Fibroblast of the aortic adventitia (primary cell): ENCODE measurements around the gene RELL2. TPM values are rescaled to one million over a fixed set of nuclear protein-coding genes. Genes with fewer than 3 reads are reported as not detected.

Source experiments
- DNase-seq: peaks from one replicate; pipeline ENCODE4 v3.0.0-alpha.2; 2010; ENCODE audit warnings: low read depth
- H3K4me3 ChIP-seq: 2 replicates; pipeline ENCODE4 v1.5.1; 2011; ENCODE audit warnings: low read depth, mild to moderate bottlenecking, control low read depth, low read length, moderate library complexity
- CTCF ChIP-seq: IDR thresholded peaks from 2 replicates; pipeline ENCODE4 v1.5.1; 2011; ENCODE audit warnings: mild to moderate bottlenecking, low read length, control low read depth, inconsistent platforms; ENCODE audit not compliant: insufficient read depth
- small RNA-seq: library from RNA; depleted of rRNA; stranded (forward); fragments of <200 nt; gene quantifications from one replicate; pipeline ENCODE3, GENCODE V24; 2012
- total RNA-seq: library from RNA; depleted of rRNA; stranded (reverse); fragments of >200 nt; gene quantifications from 2 replicates; pipeline ENCODE4 v1.2.3, GENCODE V29; 2012; ENCODE audit warnings: low replicate concordance

RELL2 gene
- total RNA-seq, 1 donor: 2.6 TPM

- no peak for DNase-seq
- H3K4me3 ChIP-seq: peak overlapping the region; percentile 64
- TF ChIP-seq CTCF: no peak
These were observed 44.5 kb downstream of the RELL2 start for GRCh38 chr5:141681295-141681694.

- TF ChIP-seq CTCF: no peak
- H3K4me3 ChIP-seq: peak within 1 kb of the TSS; percentile 64
- DNase-seq: peak; percentile 80
These were observed 45.2 kb downstream of the RELL2 start, which contains the start of gene ARAP3 for GRCh38 chr5:141681695-141682641. Gene ARAP3 (minus strand): TSS chr5:141682230. CDS start chr5:141680486, 1,744 bp downstream.

GRCh38 chr5:141683596-141684141 is 46.9 kb downstream of the RELL2 start:
- H3K4me3 ChIP-seq: no peak overlapping the region
- DNase-seq: no peak
- TF ChIP-seq CTCF: no peak

GRCh38 chr5:141685591-141685990 is 48.8 kb downstream of the RELL2 start:
- no peak for DNase-seq
- H3K4me3 ChIP-seq: no peak overlapping the region
- no peak for TF ChIP-seq CTCF

GRCh38 chr5:141686648-141687416 is 50.0 kb downstream of the RELL2 start:
- DNase-seq: no peak
- TF ChIP-seq CTCF: no peak
- H3K4me3 ChIP-seq: no peak overlapping the region

Small RNA genes within 50 kb of the gene (small RNA-seq; reads per million reads assigned to genes)
- not detected for gene RPS27AP10

Other genes with a start within 250 kb of the RELL2 start
- gene PCDHGB4, start 249.3 kb upstream of the RELL2 start, total RNA-seq: 9.0 and 17.4 TPM in 2 replicates
- gene PCDHGA8, start 244.4 kb upstream of the RELL2 start, total RNA-seq: 2.5 and 3.8 TPM in 2 replicates
- gene PCDHGB5, start 239.1 kb upstream of the RELL2 start, total RNA-seq: 8.5 and 19.9 TPM in 2 replicates
- 4.1 and 7.3 TPM in 2 replicates for gene PCDHGA9, start 234.2 kb upstream of the RELL2 start, total RNA-seq
- gene PCDHGB6, start 229.0 kb upstream of the RELL2 start, total RNA-seq: 3.8 and 5.8 TPM in 2 replicates
- 10.6 and 22.2 TPM in 2 replicates for gene PCDHGA10, start 224.0 kb upstream of the RELL2 start, total RNA-seq
- gene PCDHGB7, start 219.3 kb upstream of the RELL2 start, total RNA-seq: 16.7 and 22.1 TPM in 2 replicates
- gene PCDHGA11, start 215.9 kb upstream of the RELL2 start, total RNA-seq: 7.6 and 17.8 TPM in 2 replicates
- 39.7 and 50.5 TPM in 2 replicates for gene PCDHGA12, start 206.5 kb upstream of the RELL2 start, total RNA-seq
- 53.7 and 97.7 TPM in 2 replicates for gene PCDHGC3, start 161.0 kb upstream of the RELL2 start, total RNA-seq
- 2.5 and 5.2 TPM in 2 replicates for gene PCDHGC4, start 152.0 kb upstream of the RELL2 start, total RNA-seq
- gene PCDHGC5, start 147.9 kb upstream of the RELL2 start, total RNA-seq: 7.0 and 10.5 TPM in 2 replicates
- 16.3 and 22.1 TPM in 2 replicates for gene DIAPH1, start 18.0 kb upstream of the RELL2 start, total RNA-seq
- gene HDAC3, start 148 bp upstream of the RELL2 start, total RNA-seq: 48.4 and 51.4 TPM in 2 replicates
- gene FCHSD1, start 14.4 kb downstream of the RELL2 start, total RNA-seq: 19.9 and 39.8 TPM in 2 replicates
- 2.6 and 6.2 TPM in 2 replicates for gene ARAP3, start 45.2 kb downstream of the RELL2 start, total RNA-seq
- 0.90 and 3.2 TPM in 2 replicates for gene PCDH1, start 241.4 kb downstream of the RELL2 start, total RNA-seq